Measurements from ENCODE around the gene DPF3. TPM values are rescaled to one million over a fixed set of nuclear protein-coding genes. Genes with fewer than 3 reads are reported as not detected.

DPF3 gene
- total and polyA plus RNA-seq, 2 donors (not counting 1 experiment from before 2014, with no cell fraction given): 3.4 to 10.2 TPM

DNA sequence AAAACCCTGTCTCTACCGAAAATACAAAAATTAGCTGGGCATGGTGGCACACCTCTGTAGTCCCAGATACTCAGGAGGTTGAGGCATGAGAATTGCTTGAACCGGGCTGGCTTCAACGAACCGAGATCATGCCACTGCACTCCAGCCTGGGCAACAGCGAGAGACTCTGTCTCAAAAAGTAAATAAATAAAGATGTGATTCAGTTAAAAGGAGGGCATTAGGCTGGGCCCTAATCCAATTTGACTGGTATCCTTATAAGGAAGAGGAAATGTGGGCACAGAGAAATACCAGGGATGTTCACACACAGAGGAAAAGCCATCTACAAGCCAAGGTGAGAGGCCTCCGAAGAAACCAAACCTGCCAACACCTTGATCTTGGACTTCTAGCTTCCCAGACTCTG lies 22.3 kb upstream of the DPF3 start:
- Histone ChIP-seq H4K20me1 (ENCODE audit: control insufficient read depth, insufficient read depth, low read length, poor library complexity, severe bottlenecking) (no peaks in the 10 kb centered on the region), H3K9me3 (ENCODE audit: control extremely low read depth in 1 of 3, control insufficient read depth in 2 of 3, insufficient read depth in 1 of 3, low read length in 2 of 3) (no peaks in the 10 kb centered on the region), H3K9ac (ENCODE audit: low read length) (no peak overlapping the region), H2AFZ (ENCODE audit: insufficient read depth, low read depth, low read length, poor library complexity, severe bottlenecking) (no peak overlapping the region), H3K27me3 (replicated peaks in 1 of 4; ENCODE audit: control extremely low read depth in 1 of 4, control insufficient read depth in 3 of 4, insufficient read depth in 4 of 4, low read length in 3 of 4) (peaks cover 0 to 18% (median 4%) of the 10 kb centered on the region in 4 experiments), H3K4me1 (ENCODE audit: control insufficient read depth in 2 of 2, insufficient read depth in 2 of 2, low read length in 2 of 2) (no peaks in the 10 kb centered on the region), H3K36me3 (replicated peaks in 1 of 2; ENCODE audit: control extremely low read depth in 1 of 2, control insufficient read depth in 1 of 2, extremely low read depth in 1 of 2, insufficient read depth in 2 of 2, low read length in 1 of 2) (no peaks in the 10 kb centered on the region), H3K79me2 (ENCODE audit: control insufficient read depth, insufficient read depth, low read length) (no peaks in the 10 kb centered on the region), H3K4me3 (ENCODE audit: control extremely low read depth in 1 of 5, extremely low read depth in 1 of 5, insufficient read depth in 1 of 5, low read depth in 2 of 5, low read length in 4 of 5) (no peak overlapping the region), H3K4me2 (replicated peaks; ENCODE audit: low read depth, low read length, poor library complexity, severe bottlenecking) (no peak overlapping the region), H3K27ac (ENCODE audit: low read length in 2 of 2) (no peak overlapping the region)
- intact Hi-C loops (cut with micrococcal nuclease): no loop called here
- Mint-ChIP-seq H3K9me3 (ENCODE audit: insufficient read depth) (no peaks in the 10 kb centered on the region), H3K27ac (no peak overlapping the region), H3K4me1 (no peaks in the 10 kb centered on the region), H3K4me3 (no peak overlapping the region), H3K27me3 (peaks cover 23% of the 10 kb centered on the region)
- ChIA-PET CTCF (interaction anchor here (1.0 to 2.1 kb wide), 2 partner anchors 11 to 12 kb away, joined by 5 to 8 read pairs; no protein-coding TSS in a partner anchor), POLR2A (no interaction called here)
- DNase-seq (no peak), ATAC-seq (ENCODE audit: low read depth) (no peak)
- no peak for TF ChIP-seq EZH2 (IDR thresholded peaks at IDR 0.05; ENCODE audit: borderline replicate concordance, insufficient read depth, low read depth, low read length, poor library complexity, severe bottlenecking)
- TF ChIP-seq, protein P1, sequence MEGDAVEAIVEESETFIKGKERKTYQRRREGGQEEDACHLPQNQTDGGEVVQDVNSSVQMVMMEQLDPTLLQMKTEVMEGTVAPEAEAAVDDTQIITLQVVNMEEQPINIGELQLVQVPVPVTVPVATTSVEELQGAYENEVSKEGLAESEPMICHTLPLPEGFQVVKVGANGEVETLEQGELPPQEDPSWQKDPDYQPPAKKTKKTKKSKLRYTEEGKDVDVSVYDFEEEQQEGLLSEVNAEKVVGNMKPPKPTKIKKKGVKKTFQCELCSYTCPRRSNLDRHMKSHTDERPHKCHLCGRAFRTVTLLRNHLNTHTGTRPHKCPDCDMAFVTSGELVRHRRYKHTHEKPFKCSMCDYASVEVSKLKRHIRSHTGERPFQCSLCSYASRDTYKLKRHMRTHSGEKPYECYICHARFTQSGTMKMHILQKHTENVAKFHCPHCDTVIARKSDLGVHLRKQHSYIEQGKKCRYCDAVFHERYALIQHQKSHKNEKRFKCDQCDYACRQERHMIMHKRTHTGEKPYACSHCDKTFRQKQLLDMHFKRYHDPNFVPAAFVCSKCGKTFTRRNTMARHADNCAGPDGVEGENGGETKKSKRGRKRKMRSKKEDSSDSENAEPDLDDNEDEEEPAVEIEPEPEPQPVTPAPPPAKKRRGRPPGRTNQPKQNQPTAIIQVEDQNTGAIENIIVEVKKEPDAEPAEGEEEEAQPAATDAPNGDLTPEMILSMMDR (IDR thresholded peaks at IDR 0.05): no peak
- WGBS (ENCODE audit: insufficient coverage): 77% methylated on average over 6 of the region's 6 CpGs

DNA sequence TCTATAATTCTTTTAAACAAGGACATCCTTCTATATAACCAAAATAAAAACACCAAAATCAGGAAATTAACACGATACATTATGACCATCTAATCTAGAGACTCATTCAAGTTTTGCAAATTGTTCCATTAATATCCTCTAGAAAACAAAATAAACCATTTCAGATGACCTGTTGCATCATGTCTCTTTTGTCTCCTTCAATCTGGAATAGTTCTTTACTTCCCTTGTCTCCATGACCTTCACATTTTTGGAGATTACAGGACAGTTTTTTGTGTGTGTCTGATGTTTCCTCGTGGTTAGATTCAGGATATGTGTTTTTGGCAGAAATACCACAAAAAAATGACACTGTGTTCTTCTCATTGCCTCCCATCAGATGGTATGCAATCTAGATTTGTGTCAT lies 19.9 kb upstream of the DPF3 start:
- no peak overlapping the region for H3K4me3 ChIP-seq (ENCODE audit: control extremely low read depth in 1 of 5, extremely low read depth in 1 of 5, insufficient read depth in 1 of 5, low read depth in 2 of 5, low read length in 4 of 5)
- Mint-ChIP-seq H3K27ac (no peak overlapping the region), H3K9me3 (ENCODE audit: insufficient read depth) (no peaks in the 10 kb centered on the region), H3K27me3 (peaks cover 12% of the 10 kb centered on the region), H3K4me3 (no peak overlapping the region), H3K4me1 (no peaks in the 10 kb centered on the region)
- H3K27me3 ChIP-seq (replicated peaks in 1 of 4; ENCODE audit: control extremely low read depth in 1 of 4, control insufficient read depth in 3 of 4, insufficient read depth in 4 of 4, low read length in 3 of 4): peaks cover 0 to 6% (median 1%) of the 10 kb centered on the region in 4 experiments
- no peaks in the 10 kb centered on the region for H3K36me3 ChIP-seq (replicated peaks in 1 of 2; ENCODE audit: control extremely low read depth in 1 of 2, control insufficient read depth in 1 of 2, extremely low read depth in 1 of 2, insufficient read depth in 2 of 2, low read length in 1 of 2)
- WGBS (ENCODE audit: insufficient coverage): no CpG with 5 or more reads among the region's 2 CpGs
- no peak overlapping the region for H3K4me2 ChIP-seq (replicated peaks; ENCODE audit: low read depth, low read length, poor library complexity, severe bottlenecking)
- DNase-seq: no peak
- CTCF ChIA-PET: no interaction called here
- POLR2A ChIA-PET: no interaction called here
- no peak overlapping the region for H2AFZ ChIP-seq (ENCODE audit: insufficient read depth, low read depth, low read length, poor library complexity, severe bottlenecking)
- H3K9ac ChIP-seq (ENCODE audit: low read length): no peak overlapping the region
- TF ChIP-seq, protein P1 (IDR thresholded peaks at IDR 0.05): no peak
- TF ChIP-seq EZH2 (IDR thresholded peaks at IDR 0.05; ENCODE audit: borderline replicate concordance, insufficient read depth, low read depth, low read length, poor library complexity, severe bottlenecking): no peak
- ATAC-seq (ENCODE audit: low read depth): no peak
- no peak overlapping the region for H3K27ac ChIP-seq (ENCODE audit: low read length in 2 of 2)
- no peaks in the 10 kb centered on the region for H3K9me3 ChIP-seq (ENCODE audit: control extremely low read depth in 1 of 3, control insufficient read depth in 2 of 3, insufficient read depth in 1 of 3, low read length in 2 of 3)
- no peaks in the 10 kb centered on the region for H3K4me1 ChIP-seq (ENCODE audit: control insufficient read depth in 2 of 2, insufficient read depth in 2 of 2, low read length in 2 of 2)
- intact Hi-C loops (cut with micrococcal nuclease): no loop called here
- no peaks in the 10 kb centered on the region for H3K79me2 ChIP-seq (ENCODE audit: control insufficient read depth, insufficient read depth, low read length)
- H4K20me1 ChIP-seq (ENCODE audit: control insufficient read depth, insufficient read depth, low read length, poor library complexity, severe bottlenecking): no peaks in the 10 kb centered on the region

Data from B cell (primary cell).